Ascending aorta (tissue), 2 donors: ENCODE data around the gene MAP3K21. TPM values are rescaled to one million over a fixed set of nuclear protein-coding genes. Genes with fewer than 3 reads are reported as not detected.

Experiments
- DNase-seq, 2 donors: peaks; one replicate each; pipeline ENCODE4 v3.0.0-alpha.2; 2019; ENCODE audit warnings: low spot score in 2 of 2
- H3K27ac ChIP-seq, 2 donors: fragments of 200-600 bp; sonication (generic); one replicate each; pipeline ENCODE4 v1.5.1; 2016 to 2017; ENCODE audit warnings: mild to moderate bottlenecking in 1 of 2
- H3K27me3 ChIP-seq: fragments of 200-600 bp; sonication (generic); one replicate; pipeline ENCODE4 v1.5.1; 2017
- H3K36me3 ChIP-seq, 2 donors: fragments of 200-600 bp; sonication (generic); one replicate each; pipeline ENCODE4 v1.5.1; 2016
- H3K4me1 ChIP-seq, 2 donors: fragments of 200-600 bp; sonication (generic); one replicate each; pipeline ENCODE4 v1.5.1; 2016 to 2017; ENCODE audit warnings: mild to moderate bottlenecking in 1 of 2
- H3K4me3 ChIP-seq, 2 donors: fragments of 200-600 bp; sonication (generic); one replicate each; pipeline ENCODE4 v1.5.1; 2016 to 2017; ENCODE audit warnings: mild to moderate bottlenecking in 1 of 2
- H3K9me3 ChIP-seq, 2 donors: fragments of 200-600 bp; sonication (generic); one replicate each; pipeline ENCODE4 v1.5.1; 2016
- CTCF ChIP-seq, 3 experiments: fragments of 200-600 bp in 2 of 3; fragments of 450-650 bp in 1 of 3; sonication (generic) in 2 of 3; IDR thresholded peaks; one replicate each; pipeline ENCODE4 v1.5.1; 2016 to 2019; ENCODE audit warnings: antibody characterized with exemption in 3 of 3, mild to moderate bottlenecking in 1 of 3, moderate library complexity in 1 of 3
- intact Hi-C: fragments of 100-400 bp; cut with DNase I; formaldehyde crosslinking; loops from one replicate; pipeline ENCODE4 v1.15.1; 2023
- total RNA-seq: library from RNA; depleted of rRNA; stranded (reverse); fragments of >200 nt; gene quantifications from one replicate; pipeline ENCODE4 v1.1.0, GENCODE V29; 2016

The MAP3K21 gene
- total RNA-seq, 1 donor from 2014 or later, result 2.6 TPM

- TF ChIP-seq CTCF (IDR thresholded peaks at IDR 0.05), result no peak
- H3K4me1 ChIP-seq, result no peaks in the 10 kb centered on the region
- intact Hi-C loops, result no loop called here
- no peak overlapping the region for H3K4me3 ChIP-seq
- no peaks in the 10 kb centered on the region for H3K27me3 ChIP-seq
- H3K27ac ChIP-seq, result no peak overlapping the region
- no peaks in the 10 kb centered on the region for H3K36me3 ChIP-seq
- DNase-seq, result no peak
- H3K9me3 ChIP-seq, result no peaks in the 10 kb centered on the region
Measured at GRCh38 chr1:233390842-233391737, 63.6 kb downstream of the MAP3K21 start.

- H3K27ac ChIP-seq, result no peak overlapping the region
- no peaks in the 10 kb centered on the region for H3K4me1 ChIP-seq
- no peaks in the 10 kb centered on the region for H3K9me3 ChIP-seq
- H3K27me3 ChIP-seq, result no peaks in the 10 kb centered on the region
- no peak for DNase-seq
- no peak for TF ChIP-seq CTCF (IDR thresholded peaks at IDR 0.05)
- H3K36me3 ChIP-seq, result no peaks in the 10 kb centered on the region
- H3K4me3 ChIP-seq, result no peak overlapping the region
- intact Hi-C loops, result no loop called here
Measured at GRCh38 chr1:233393084-233393840, 65.7 kb downstream of the MAP3K21 start.

- Histone ChIP-seq H3K4me1 (no peaks in the 10 kb centered on the region), H3K9me3 (no peaks in the 10 kb centered on the region), H3K27me3 (no peaks in the 10 kb centered on the region), H3K36me3 (no peaks in the 10 kb centered on the region), H3K27ac (no peak overlapping the region), H3K4me3 (no peak overlapping the region)
- intact Hi-C loops, result no loop called here
- TF ChIP-seq CTCF (IDR thresholded peaks at IDR 0.05), result no peak
- no peak for DNase-seq
Measured at GRCh38 chr1:233393926-233394680, 66.6 kb downstream of the MAP3K21 start.

DNA sequence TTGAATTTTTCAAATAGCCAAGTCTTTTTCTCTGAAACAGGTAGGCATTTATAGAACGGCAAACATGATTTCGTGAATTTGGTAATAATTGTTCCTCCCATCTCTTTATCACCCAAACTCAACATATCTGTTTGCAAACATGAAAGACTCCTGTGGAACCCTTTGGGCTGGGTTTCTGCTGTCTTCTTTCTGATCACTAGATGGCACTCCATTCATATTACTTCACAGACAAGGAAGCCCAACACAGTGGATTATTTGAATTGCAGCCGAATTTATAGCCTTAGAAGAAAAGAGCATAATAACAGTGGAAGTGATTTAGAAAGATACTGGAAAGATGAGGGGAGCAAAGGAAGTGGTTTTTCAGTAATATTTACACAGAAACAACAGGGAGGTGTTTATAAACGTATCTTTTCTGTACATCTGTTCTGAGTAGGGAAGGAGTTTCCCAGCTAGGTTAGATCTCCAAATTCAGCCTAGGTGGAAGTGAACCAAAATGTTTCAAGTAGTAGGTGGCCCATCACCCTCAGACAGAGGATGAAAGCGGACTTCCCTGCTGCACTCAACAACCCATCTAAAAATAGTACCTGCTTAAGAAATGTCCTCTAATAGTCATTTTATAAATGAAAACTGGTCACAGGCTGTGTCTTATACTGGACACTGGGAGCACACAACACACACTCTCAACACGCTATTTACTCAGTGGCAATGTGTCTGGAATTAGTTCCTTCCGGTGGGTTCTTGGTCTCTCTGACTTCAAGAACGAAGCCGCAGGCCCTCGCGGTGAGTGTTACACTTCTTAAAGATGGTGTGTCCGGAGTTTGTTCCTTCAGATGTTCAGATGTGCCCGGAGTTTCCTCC lies 67.6 kb downstream of the MAP3K21 start:
- peak in 2 of 3 experiments; percentile 38 to 61 for TF ChIP-seq CTCF (IDR thresholded peaks at IDR 0.05)
- no peak overlapping the region for H3K27ac ChIP-seq
- H3K4me1 ChIP-seq, result no peaks in the 10 kb centered on the region
- no peaks in the 10 kb centered on the region for H3K9me3 ChIP-seq
- intact Hi-C loops, result loop anchor here (5.0 kb wide), 1 partner anchor 672 kb away; no protein-coding TSS in a partner anchor
- no peak overlapping the region for H3K4me3 ChIP-seq
- no peak for DNase-seq
- no peaks in the 10 kb centered on the region for H3K36me3 ChIP-seq
- H3K27me3 ChIP-seq, result no peaks in the 10 kb centered on the region
